B cell (primary cell): ENCODE measurements around the gene IRX4. TPM values are rescaled to one million over a fixed set of nuclear protein-coding genes. Genes with fewer than 3 reads are reported as not detected.

Experiments
- ATAC-seq: fragments of 200-7000 bp; cut with Tn5 transposase; one replicate; pipeline ENCODE4 v1.10.0; 2021; ENCODE audit warnings: low read depth, mild to moderate bottlenecking, moderate number of reproducible peaks, moderate library complexity
- CTCF ChIA-PET: fragments of 350-600 bp; sonication (Branson Sonifier 250); formaldehyde crosslinking; loops from one replicate; lab custom pipeline; 2021; ENCODE audit warnings: antibody characterized with exemption, inconsistent platforms; lab: Charles Lee
- POLR2A ChIA-PET: fragments of 350-600 bp; sonication (Branson Sonifier 250); formaldehyde crosslinking; loops from one replicate; lab custom pipeline; 2021; ENCODE audit warnings: antibody characterized with exemption; lab: Charles Lee
- DNase-seq: peaks from one replicate; pipeline ENCODE4 v3.0.0; 2013
- H2AFZ ChIP-seq: 2 replicates; pipeline ENCODE4 v1.6.1; 2012; ENCODE audit warnings: mild to moderate bottlenecking, low read depth, low read length; ENCODE audit not compliant: insufficient read depth, poor library complexity, severe bottlenecking
- H3K27ac ChIP-seq, 2 donors: 1 replicate in 1 of 2; 2 replicates in 1 of 2; pipeline ENCODE4 v1.5.1; 2012 to 2013; ENCODE audit warnings: low read length in 2 of 2, mild to moderate bottlenecking in 2 of 2, moderate library complexity in 1 of 2
- H3K27me3 ChIP-seq, 4 experiments: fragments of 200-600 bp in 1 of 4; sonication (generic) in 1 of 4; replicated peaks in 1 of 4; 1 replicate in 2 of 4; 2 replicates in 2 of 4; pipeline versions ENCODE4 v1.6.1 to v1.7.0; 2013 to 2016; ENCODE audit warnings: low read length in 3 of 4, mild to moderate bottlenecking in 2 of 4, mixed read lengths in 1 of 4, moderate library complexity in 1 of 4; ENCODE audit not compliant: insufficient read depth in 4 of 4, control insufficient read depth in 3 of 4; ENCODE audit errors: control extremely low read depth in 1 of 4
- H3K36me3 ChIP-seq, 2 experiments: replicated peaks in 1 of 2; 1 replicate in 1 of 2; 2 replicates in 1 of 2; pipeline versions ENCODE4 v1.6.1 to v1.7.1; 2013; ENCODE audit warnings: low read length in 1 of 2; ENCODE audit not compliant: insufficient read depth in 2 of 2, control insufficient read depth in 1 of 2; ENCODE audit errors: control extremely low read depth in 1 of 2, extremely low read depth in 1 of 2
- H3K4me1 ChIP-seq, 2 donors: fragments of 200-600 bp in 1 of 2; sonication (generic) in 1 of 2; 1 replicate in 1 of 2; 2 replicates in 1 of 2; pipeline versions ENCODE4 v1.5.1 to v1.6.1; 2013 to 2017; ENCODE audit warnings: low read length in 2 of 2; ENCODE audit not compliant: control insufficient read depth in 2 of 2, insufficient read depth in 2 of 2
- H3K4me2 ChIP-seq: replicated peaks from 2 replicates; pipeline ENCODE3; 2012; ENCODE audit warnings: mild to moderate bottlenecking, low read depth, low read length; ENCODE audit not compliant: poor library complexity, severe bottlenecking
- H3K4me3 ChIP-seq, 5 experiments: fragments of 200-600 bp in 1 of 5; sonication (generic) in 1 of 5; 1 replicate in 3 of 5; 2 replicates in 2 of 5; pipeline versions ENCODE4 v1.5.1 to v1.7.0; 2011 to 2016; ENCODE audit warnings: low read length in 4 of 5, mild to moderate bottlenecking in 4 of 5, low read depth in 2 of 5, control low read depth in 1 of 5, moderate library complexity in 1 of 5; ENCODE audit not compliant: insufficient read depth in 1 of 5; ENCODE audit errors: control extremely low read depth in 1 of 5, extremely low read depth in 1 of 5
- H3K79me2 ChIP-seq: fragments of 200-600 bp; sonication (generic); one replicate; pipeline ENCODE4 v1.6.0; 2016; ENCODE audit warnings: low read length; ENCODE audit not compliant: control insufficient read depth, insufficient read depth
- H3K9ac ChIP-seq: fragments of 200-600 bp; sonication (generic); 2 replicates; pipeline ENCODE4 v1.6.1; 2017; ENCODE audit warnings: mild to moderate bottlenecking, low read length, moderate library complexity
- H3K9me3 ChIP-seq, 3 donors: one replicate each; pipeline versions ENCODE4 v1.6.1 to v1.7.1; 2013; ENCODE audit warnings: low read length in 2 of 3; ENCODE audit not compliant: control insufficient read depth in 2 of 3, insufficient read depth in 1 of 3; ENCODE audit errors: control extremely low read depth in 1 of 3
- H4K20me1 ChIP-seq: 2 replicates; pipeline ENCODE4 v1.6.0; 2012; ENCODE audit warnings: mild to moderate bottlenecking, low read length; ENCODE audit not compliant: insufficient read depth, control insufficient read depth, poor library complexity, severe bottlenecking
- H3K27ac Mint-ChIP-seq: one replicate; pipeline ENCODE4 v1.8.0; 2021; ENCODE audit warnings: mixed read lengths
- H3K27me3 Mint-ChIP-seq: one replicate; pipeline ENCODE4 v1.8.0; 2021; ENCODE audit warnings: mixed read lengths
- H3K4me1 Mint-ChIP-seq: one replicate; pipeline ENCODE4 v1.8.0; 2021; ENCODE audit warnings: mixed read lengths
- H3K4me3 Mint-ChIP-seq: one replicate; pipeline ENCODE4 v1.8.0; 2021; ENCODE audit warnings: mixed read lengths
- H3K9me3 Mint-ChIP-seq: one replicate; pipeline ENCODE4 v1.8.0; 2022; ENCODE audit warnings: mixed read lengths; ENCODE audit not compliant: insufficient read depth
- EZH2 ChIP-seq: IDR thresholded peaks from 2 replicates; pipeline ENCODE4 v1.6.1; 2012; ENCODE audit warnings: borderline replicate concordance, low read depth, mild to moderate bottlenecking, moderate library complexity, low read length; ENCODE audit not compliant: insufficient read depth, poor library complexity, severe bottlenecking
- WGBS: methylation state at CpG from one replicate; pipeline ENCODE4 v1.1.5; 2013; ENCODE audit warnings: missing lambda C conversion rate; ENCODE audit not compliant: insufficient coverage; 5-methylcytosine and 5-hydroxymethylcytosine counted together
- intact Hi-C: fragments of 100-400 bp; cut with micrococcal nuclease; formaldehyde crosslinking; loops from one replicate; pipeline ENCODE4 v1.10.0; 2022
- polyA plus RNA-seq: library from polyadenylated mRNA; depleted of rRNA; stranded (reverse); fragments of >200 nt; gene quantifications from 2 replicates; pipeline ENCODE4 v1.2.3, GENCODE V29; 2012
- total RNA-seq, 2 donors: library from RNA; stranded (reverse); fragments of 120-200 nt in 1 of 2; gene quantifications; 1 replicate in 1 of 2; 2 replicates in 1 of 2; pipeline versions ENCODE4 v1.2.3 to v1.2.4, GENCODE V29; 2013 to 2022
- TF ChIP-seq, protein P1 (sequence below): fragments of 200-600 bp; IDR thresholded peaks from one replicate; pipeline ENCODE4 v1.8.0; 2022; ENCODE audit warnings: antibody characterized with exemption, mild to moderate bottlenecking

Gene IRX4
- total and polyA plus RNA-seq, 2 donors (not counting 1 experiment from before 2014, with no cell fraction given), result not detected

DNA sequence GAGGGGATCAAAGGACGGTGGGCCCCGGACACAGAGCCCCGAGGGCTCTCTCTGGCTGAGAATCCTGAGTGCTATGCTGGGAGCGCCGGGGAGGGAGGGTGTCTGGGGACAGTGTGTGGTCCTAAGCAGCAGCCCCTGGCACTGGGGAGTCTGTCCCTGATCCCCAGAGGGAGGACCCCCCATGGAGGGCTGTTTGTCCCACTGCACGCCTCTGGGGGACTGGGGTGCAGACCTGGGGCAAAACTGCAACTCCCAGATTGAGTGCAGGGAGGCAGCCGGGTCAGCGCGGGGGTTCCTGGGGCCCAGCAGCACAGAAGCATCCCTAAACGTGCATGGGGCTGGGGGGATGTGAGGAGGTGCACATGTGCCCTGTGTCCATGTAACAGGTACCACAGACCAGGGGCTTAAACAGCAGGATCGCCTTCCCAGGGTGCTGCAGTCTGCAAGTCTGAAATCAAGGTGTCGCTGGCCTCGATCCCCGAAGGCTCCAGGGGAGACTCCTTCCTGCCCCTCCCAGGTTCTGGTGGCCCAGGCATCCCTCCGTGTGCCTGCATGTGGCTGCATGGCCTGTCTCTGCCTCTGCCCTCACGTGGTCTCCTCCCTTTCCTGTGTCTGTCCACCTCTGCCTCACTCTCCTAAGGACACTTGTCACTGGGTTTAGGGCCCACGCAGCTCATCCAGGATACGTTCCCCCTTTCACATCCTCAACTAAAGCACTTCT, 35.9 kb upstream of the IRX4 start:
- H3K27ac ChIP-seq, result no peak overlapping the region
- ChIA-PET CTCF (no interaction called here), POLR2A (no interaction called here)
- no peak overlapping the region for H3K9ac ChIP-seq
- H3K4me1 ChIP-seq, result no peaks in the 10 kb centered on the region
- ATAC-seq (no peak), DNase-seq (no peak)
- H3K9me3 ChIP-seq, result peaks cover 0 to 16% (median 0%) of the 10 kb centered on the region in 3 donors
- no peaks in the 10 kb centered on the region for H4K20me1 ChIP-seq
- H3K36me3 ChIP-seq, result no peaks in the 10 kb centered on the region
- intact Hi-C loops, result no loop called here
- H2AFZ ChIP-seq, result no peak overlapping the region
- H3K27ac Mint-ChIP-seq, result no peak overlapping the region
- no peaks in the 10 kb centered on the region for H3K79me2 ChIP-seq
- H3K27me3 Mint-ChIP-seq, result peaks cover 4% of the 10 kb centered on the region
- no peak overlapping the region for H3K4me2 ChIP-seq
- H3K4me1 Mint-ChIP-seq, result no peaks in the 10 kb centered on the region
- TF ChIP-seq, protein P1, sequence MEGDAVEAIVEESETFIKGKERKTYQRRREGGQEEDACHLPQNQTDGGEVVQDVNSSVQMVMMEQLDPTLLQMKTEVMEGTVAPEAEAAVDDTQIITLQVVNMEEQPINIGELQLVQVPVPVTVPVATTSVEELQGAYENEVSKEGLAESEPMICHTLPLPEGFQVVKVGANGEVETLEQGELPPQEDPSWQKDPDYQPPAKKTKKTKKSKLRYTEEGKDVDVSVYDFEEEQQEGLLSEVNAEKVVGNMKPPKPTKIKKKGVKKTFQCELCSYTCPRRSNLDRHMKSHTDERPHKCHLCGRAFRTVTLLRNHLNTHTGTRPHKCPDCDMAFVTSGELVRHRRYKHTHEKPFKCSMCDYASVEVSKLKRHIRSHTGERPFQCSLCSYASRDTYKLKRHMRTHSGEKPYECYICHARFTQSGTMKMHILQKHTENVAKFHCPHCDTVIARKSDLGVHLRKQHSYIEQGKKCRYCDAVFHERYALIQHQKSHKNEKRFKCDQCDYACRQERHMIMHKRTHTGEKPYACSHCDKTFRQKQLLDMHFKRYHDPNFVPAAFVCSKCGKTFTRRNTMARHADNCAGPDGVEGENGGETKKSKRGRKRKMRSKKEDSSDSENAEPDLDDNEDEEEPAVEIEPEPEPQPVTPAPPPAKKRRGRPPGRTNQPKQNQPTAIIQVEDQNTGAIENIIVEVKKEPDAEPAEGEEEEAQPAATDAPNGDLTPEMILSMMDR, result no peak
- no peak for TF ChIP-seq EZH2
- WGBS, result 81% methylated on average over 17 of the region's 18 CpGs
- H3K27me3 ChIP-seq, result peaks cover 0 to under 1% (median 0%) of the 10 kb centered on the region in 4 experiments
- H3K4me3 Mint-ChIP-seq, result no peak overlapping the region
- no peak overlapping the region for H3K4me3 ChIP-seq
- peaks cover 2% of the 10 kb centered on the region for H3K9me3 Mint-ChIP-seq

DNA sequence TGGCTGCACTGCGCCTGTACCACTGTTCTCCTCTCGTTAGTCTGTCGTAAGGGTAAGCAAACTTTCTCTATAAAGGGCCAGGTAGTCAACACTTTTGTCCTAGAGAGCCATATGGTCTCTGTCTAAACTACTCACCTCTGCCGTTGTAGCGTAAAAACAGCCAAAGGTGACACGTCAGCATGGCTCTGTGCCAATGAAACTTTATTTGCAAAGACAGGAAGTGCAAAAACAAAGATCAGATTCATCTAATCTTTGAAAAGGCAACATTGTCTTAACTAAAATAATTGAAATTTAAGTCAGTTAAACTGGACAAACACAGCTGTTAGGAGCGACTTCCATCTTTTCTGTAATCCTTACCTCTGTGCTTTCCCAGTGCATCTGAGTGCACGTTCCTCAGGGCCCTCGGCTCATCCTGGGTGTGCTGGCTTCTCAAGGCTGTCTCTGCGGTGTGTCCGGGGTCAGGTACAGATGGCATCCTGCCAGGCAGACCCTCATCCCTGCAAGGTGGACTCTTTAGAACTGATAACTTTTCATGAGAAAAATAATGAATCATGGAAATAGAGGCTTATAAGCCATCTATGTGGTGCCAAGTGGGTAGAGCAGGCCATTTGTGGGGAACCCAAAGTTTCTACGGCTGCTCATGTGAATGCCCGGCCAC, 35.2 kb upstream of the IRX4 start:
- Mint-ChIP-seq H3K27ac (no peak overlapping the region), H3K4me3 (no peak overlapping the region), H3K27me3 (peaks cover 4% of the 10 kb centered on the region), H3K4me1 (no peaks in the 10 kb centered on the region), H3K9me3 (peaks cover 2% of the 10 kb centered on the region)
- ChIA-PET CTCF (no interaction called here), POLR2A (no interaction called here)
- no peaks in the 10 kb centered on the region for H3K4me1 ChIP-seq
- no peaks in the 10 kb centered on the region for H3K27me3 ChIP-seq
- H3K27ac ChIP-seq, result no peak overlapping the region
- intact Hi-C loops, result no loop called here
- peaks cover 0 to 19% (median 0%) of the 10 kb centered on the region in 3 donors for H3K9me3 ChIP-seq
- no peak for ATAC-seq
- H3K79me2 ChIP-seq, result no peaks in the 10 kb centered on the region
- no peak overlapping the region for H3K4me3 ChIP-seq
- no peak overlapping the region for H2AFZ ChIP-seq
- TF ChIP-seq, protein P1, result no peak
- no peak for DNase-seq
- 88% methylated on average over 10 of the region's 13 CpGs for WGBS
- H3K36me3 ChIP-seq, result no peaks in the 10 kb centered on the region
- H4K20me1 ChIP-seq, result no peaks in the 10 kb centered on the region
- no peak overlapping the region for H3K4me2 ChIP-seq
- no peak overlapping the region for H3K9ac ChIP-seq
